IPS-18a (cell line): Measurements from ENCODE around the gene KIN.
"Not testable (repeated sequence)": the region's sequence is repeated elsewhere in the genome, so short reads cannot be mapped to it uniquely, and the experiment has no call there.

Experiments used
- H3K27ac ChIP-seq: one replicate; pipeline ENCODE4 v1.5.1; 2013; ENCODE audit warnings: low read length
- H3K27me3 ChIP-seq: one replicate; pipeline ENCODE4 v1.6.1; 2013; ENCODE audit warnings: mild to moderate bottlenecking, low read length; ENCODE audit not compliant: control insufficient read depth, insufficient read depth
- H3K36me3 ChIP-seq: one replicate; pipeline ENCODE4 v1.6.1; 2013; ENCODE audit warnings: low read depth, low read length; ENCODE audit not compliant: control insufficient read depth
- H3K4me1 ChIP-seq: one replicate; pipeline ENCODE4 v1.6.1; 2013; ENCODE audit warnings: low read depth, low read length; ENCODE audit not compliant: control insufficient read depth
- H3K4me3 ChIP-seq: one replicate; pipeline ENCODE4 v1.5.1; 2013; ENCODE audit warnings: low read length
- H3K9ac ChIP-seq: one replicate; pipeline ENCODE4 v1.6.1; 2013; ENCODE audit warnings: mild to moderate bottlenecking, low read length, moderate library complexity
- H3K9me3 ChIP-seq: one replicate; pipeline ENCODE4 v1.6.1; 2013; ENCODE audit warnings: low read depth, low read length; ENCODE audit not compliant: control insufficient read depth

KIN gene

DNA sequence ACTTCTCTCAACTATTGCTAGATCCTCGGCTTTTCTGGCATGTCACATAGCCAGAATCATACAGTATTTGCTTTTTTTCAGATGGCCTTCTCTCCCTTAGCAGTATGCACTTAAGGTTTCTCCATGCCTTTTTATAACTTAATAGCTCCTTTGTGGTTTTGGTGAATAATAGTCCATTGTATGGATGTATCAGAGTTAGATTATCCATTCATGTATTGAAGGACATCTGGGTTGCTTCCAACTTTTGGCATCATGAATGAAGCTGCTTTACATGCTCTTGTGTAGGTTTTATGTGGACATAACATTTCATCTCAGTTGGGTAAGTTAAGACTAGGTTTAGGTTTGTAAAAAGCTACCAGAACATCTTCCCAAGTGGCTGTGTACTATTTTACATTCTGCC lies 4.7 kb upstream of the KIN start:
- H3K27ac ChIP-seq: no peak overlapping the region
- H3K9me3 ChIP-seq: no peaks in the 10 kb centered on the region
- no peak overlapping the region for H3K9ac ChIP-seq
- H3K36me3 ChIP-seq: peaks cover 8% of the 10 kb centered on the region
- H3K4me3 ChIP-seq: no peak overlapping the region
- H3K4me1 ChIP-seq: peaks cover 6% of the 10 kb centered on the region
- H3K27me3 ChIP-seq: no peaks in the 10 kb centered on the region

- Histone ChIP-seq H3K27ac (no peak overlapping the region), H3K4me1 (peaks cover 12% of the 10 kb centered on the region), H3K27me3 (no peaks in the 10 kb centered on the region), H3K9ac (peak overlapping the region; percentile 72), H3K4me3 (peak overlapping the region; percentile 84), H3K36me3 (no peaks in the 10 kb centered on the region), H3K9me3 (no peaks in the 10 kb centered on the region)
Observed at GRCh38 chr10:7789390-7789789, 1.6 kb upstream of the KIN start.

DNA sequence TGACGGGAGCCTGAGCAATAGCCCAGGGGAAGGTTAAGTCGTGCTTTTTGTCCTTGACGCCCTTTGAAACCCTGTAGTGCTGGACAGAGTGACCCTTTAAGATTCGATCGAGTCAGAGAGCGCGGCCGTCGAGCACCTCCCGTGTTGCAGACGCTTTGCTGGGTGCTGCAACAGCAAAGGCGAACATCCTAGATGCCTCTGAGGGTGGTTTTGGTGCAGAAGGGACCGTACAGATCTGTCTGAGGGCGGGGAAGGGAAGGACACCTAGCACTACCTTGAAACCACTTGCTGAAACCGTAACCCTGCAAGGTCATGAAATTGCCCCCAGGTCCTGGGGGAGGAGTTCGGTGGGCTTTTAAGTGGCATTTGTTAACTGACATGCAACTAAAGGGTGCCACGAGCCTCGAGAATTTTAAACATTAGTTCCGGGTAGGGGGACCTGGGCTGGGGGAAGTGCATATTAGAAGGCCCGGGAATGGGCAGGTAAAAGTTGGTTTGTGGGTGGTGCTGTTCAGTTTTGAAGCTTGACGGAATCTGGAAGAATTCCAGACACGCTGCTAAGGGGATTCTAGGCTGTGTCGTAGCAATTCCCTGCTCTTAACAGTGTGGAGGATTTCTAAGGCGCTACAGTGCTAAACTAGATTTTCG lies 970 bp upstream of the KIN start:
- Histone ChIP-seq H3K36me3 (no peaks in the 10 kb centered on the region), H3K9ac (peak overlapping the region; percentile 72), H3K27me3 (no peaks in the 10 kb centered on the region), H3K4me3 (peak overlapping the region; percentile 84), H3K4me1 (peaks cover 12% of the 10 kb centered on the region), H3K27ac (peak overlapping the region; percentile 14), H3K9me3 (no peaks in the 10 kb centered on the region)

DNA sequence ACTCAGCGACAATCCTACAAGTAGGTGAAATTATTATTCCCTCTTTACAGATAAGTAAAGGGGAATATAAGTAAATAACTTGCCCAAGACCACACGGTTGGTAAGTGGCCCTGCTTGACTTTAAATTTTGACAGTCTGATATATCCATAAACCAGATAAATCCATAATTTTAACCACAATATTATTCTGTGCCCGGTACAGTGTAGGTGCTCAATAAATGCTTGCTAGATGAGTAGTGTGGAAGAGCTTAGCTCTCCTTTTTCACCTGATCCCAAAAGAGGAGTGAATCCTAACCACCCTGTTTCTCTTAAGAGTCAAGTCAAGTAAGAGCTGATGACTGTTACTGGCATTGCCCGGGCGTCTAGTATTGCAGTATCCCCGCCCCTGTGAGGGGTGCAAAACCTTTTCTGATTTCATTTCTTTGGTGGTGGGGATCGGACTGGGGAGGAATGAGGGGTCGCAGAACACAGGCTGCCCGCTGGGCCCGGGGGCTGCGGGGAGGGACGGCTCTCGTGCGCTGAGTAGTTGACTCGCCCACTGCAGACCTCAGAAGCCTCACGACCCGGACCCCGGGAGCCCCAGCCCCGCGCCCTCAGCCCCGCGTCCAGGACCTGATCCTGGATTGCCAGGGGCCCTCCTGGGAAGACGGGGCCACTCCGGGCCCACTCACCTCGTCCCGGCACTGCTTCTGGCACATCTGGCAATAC lies 490 bp downstream of the KIN start:
- H3K4me3 ChIP-seq: peak overlapping the region; percentile 84
- H3K9ac ChIP-seq: peak overlapping the region; percentile 72
- H3K36me3 ChIP-seq: no peaks in the 10 kb centered on the region
- no peaks in the 10 kb centered on the region for H3K27me3 ChIP-seq
- peaks cover 12% of the 10 kb centered on the region for H3K4me1 ChIP-seq
- peak overlapping the region; percentile 6 for H3K27ac ChIP-seq
- no peaks in the 10 kb centered on the region for H3K9me3 ChIP-seq

DNA sequence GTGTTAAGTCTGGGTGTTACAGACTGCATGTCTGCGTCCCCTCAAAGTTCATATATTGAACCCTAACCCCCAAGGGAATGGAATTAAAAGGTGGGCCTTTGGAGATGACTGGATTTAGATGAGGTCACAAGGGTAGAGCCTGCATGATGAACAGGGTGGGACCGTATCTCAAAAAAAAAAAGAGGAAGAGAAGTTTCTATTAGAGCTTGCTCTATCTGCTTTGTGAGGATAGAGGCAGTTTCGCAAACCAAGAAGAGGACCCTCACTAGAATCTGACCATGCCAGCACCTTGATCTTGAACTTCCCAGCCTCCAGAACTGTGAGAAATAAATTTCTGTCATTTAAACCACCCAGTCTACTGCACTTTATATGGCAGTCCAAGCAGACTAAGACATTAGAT lies 1.4 kb downstream of the KIN start:
- H3K9me3 ChIP-seq: no peaks in the 10 kb centered on the region
- H3K4me1 ChIP-seq: peaks cover 12% of the 10 kb centered on the region
- peak overlapping the region; percentile 84 for H3K4me3 ChIP-seq
- H3K27ac ChIP-seq: no peak overlapping the region
- H3K27me3 ChIP-seq: no peaks in the 10 kb centered on the region
- H3K36me3 ChIP-seq: no peaks in the 10 kb centered on the region
- peak overlapping the region; percentile 72 for H3K9ac ChIP-seq

DNA sequence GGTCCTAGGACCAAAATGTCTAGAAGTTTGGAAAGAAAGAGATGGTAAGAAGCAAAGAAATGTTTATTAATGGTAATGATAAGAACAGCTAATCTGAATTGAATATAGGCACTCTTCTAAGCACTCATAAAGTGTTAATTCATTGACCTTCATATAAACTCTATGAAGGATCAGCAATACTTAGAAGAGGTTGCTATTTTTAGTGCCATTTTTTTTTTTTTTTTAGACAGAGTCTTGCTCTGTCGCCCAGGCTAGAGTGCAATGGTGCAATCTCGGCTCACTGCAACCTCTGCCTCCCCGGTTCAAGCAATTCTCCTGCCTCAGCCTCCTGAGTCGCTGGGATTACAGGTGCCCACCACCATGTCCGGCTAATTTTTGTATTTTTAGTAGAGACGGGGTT lies 5.6 kb downstream of the KIN start:
- H3K36me3 ChIP-seq: peaks cover 28% of the 10 kb centered on the region
- H3K27ac ChIP-seq, H3K27me3 ChIP-seq, H3K9me3 ChIP-seq, H3K9ac ChIP-seq, H3K4me3 ChIP-seq, H3K4me1 ChIP-seq: not testable (repeated sequence)

- H3K36me3 ChIP-seq: peaks cover 57% of the 10 kb centered on the region
- no peak overlapping the region for H3K9ac ChIP-seq
- no peak overlapping the region for H3K4me3 ChIP-seq
- H3K27me3 ChIP-seq: no peaks in the 10 kb centered on the region
- no peaks in the 10 kb centered on the region for H3K4me1 ChIP-seq
- H3K27ac ChIP-seq: no peak overlapping the region
- no peaks in the 10 kb centered on the region for H3K9me3 ChIP-seq
Observed at GRCh38 chr10:7776777-7777176, 11.0 kb downstream of the KIN start.

- Histone ChIP-seq H3K9ac (no peak overlapping the region), H3K27me3 (no peaks in the 10 kb centered on the region), H3K27ac (no peak overlapping the region), H3K4me1 (no peaks in the 10 kb centered on the region), H3K4me3 (no peak overlapping the region), H3K36me3 (peaks cover 63% of the 10 kb centered on the region), H3K9me3 (no peaks in the 10 kb centered on the region)
Observed at GRCh38 chr10:7773845-7774801, 13.7 kb downstream of the KIN start.

DNA sequence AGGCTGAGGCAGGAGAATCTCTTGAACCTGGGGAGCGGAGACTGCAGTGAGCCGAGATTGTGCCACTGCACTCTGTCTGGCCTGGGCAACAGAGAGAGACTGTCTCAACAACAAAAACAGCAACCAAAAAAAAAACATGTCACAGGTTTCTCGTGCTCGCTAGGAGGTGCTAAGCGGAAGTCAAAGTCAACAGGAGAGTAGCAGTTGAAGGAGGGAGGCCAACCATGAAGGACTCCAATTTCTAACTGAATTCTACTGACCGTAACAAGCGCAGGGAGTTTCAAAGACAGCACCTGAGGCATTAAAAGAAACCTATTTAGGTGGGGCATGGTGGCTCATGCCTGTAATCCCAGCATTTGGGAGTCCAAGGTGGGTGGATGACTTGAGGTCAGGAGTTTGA lies 19.4 kb downstream of the KIN start:
- Histone ChIP-seq H3K9ac (no peak overlapping the region), H3K36me3 (peaks cover 67% of the 10 kb centered on the region), H3K4me3 (no peak overlapping the region), H3K9me3 (no peaks in the 10 kb centered on the region), H3K27me3 (no peaks in the 10 kb centered on the region), H3K27ac (no peak overlapping the region), H3K4me1 (no peaks in the 10 kb centered on the region)

- Histone ChIP-seq H3K27me3 (no peaks in the 10 kb centered on the region), H3K36me3 (peaks cover 71% of the 10 kb centered on the region), H3K9me3 (no peaks in the 10 kb centered on the region), H3K4me3 (no peak overlapping the region), H3K4me1 (no peaks in the 10 kb centered on the region), H3K9ac (no peak overlapping the region), H3K27ac (no peak overlapping the region)
Observed at GRCh38 chr10:7767209-7767608, 20.6 kb downstream of the KIN start.

GRCh38 chr10:7766241-7766640 lies 21.6 kb downstream of the KIN start:
- Histone ChIP-seq H3K27ac (no peak overlapping the region), H3K4me3 (no peak overlapping the region), H3K9ac (no peak overlapping the region), H3K4me1 (no peaks in the 10 kb centered on the region), H3K27me3 (no peaks in the 10 kb centered on the region), H3K36me3 (peaks cover 72% of the 10 kb centered on the region), H3K9me3 (no peaks in the 10 kb centered on the region)
